Immature natural killer cell (primary cell): Measurements from ENCODE around the gene MYL9. TPM values are rescaled to one million over a fixed set of nuclear protein-coding genes. Genes with fewer than 3 reads are reported as not detected.
"Not testable (repeated sequence)": the region's sequence is repeated elsewhere in the genome, so short reads cannot be mapped to it uniquely, and the experiment has no call there.

ENCODE experiments used
- DNase-seq, 3 donors: peaks; one replicate each; pipeline ENCODE4 v3.0.0; 2022; ENCODE audit warnings: mixed read lengths in 1 of 3
- H3K27ac Mint-ChIP-seq, 6 donors: one replicate each; pipeline ENCODE4 v1.8.0; 2020; ENCODE audit warnings: mixed read lengths in 6 of 6, mild to moderate bottlenecking in 5 of 6, inconsistent platforms in 4 of 6, moderate library complexity in 3 of 6
- H3K27me3 Mint-ChIP-seq, 3 donors: one replicate each; pipeline ENCODE4 v1.8.0; 2020 to 2021; ENCODE audit warnings: low read depth in 3 of 3, mild to moderate bottlenecking in 3 of 3, mixed read lengths in 3 of 3, moderate library complexity in 3 of 3, inconsistent platforms in 1 of 3
- H3K36me3 Mint-ChIP-seq, 3 donors: one replicate each; pipeline ENCODE4 v1.8.0; 2020; ENCODE audit warnings: mixed read lengths in 3 of 3, inconsistent platforms in 2 of 3, mild to moderate bottlenecking in 2 of 3
- H3K4me1 Mint-ChIP-seq, 2 donors: one replicate each; pipeline ENCODE4 v1.8.0; 2020; ENCODE audit warnings: inconsistent platforms in 2 of 2, mild to moderate bottlenecking in 2 of 2, mixed read lengths in 2 of 2, moderate library complexity in 1 of 2
- H3K4me3 Mint-ChIP-seq, 5 donors: one replicate each; pipeline ENCODE4 v1.8.0; 2020; ENCODE audit warnings: mild to moderate bottlenecking in 5 of 5, mixed read lengths in 5 of 5, inconsistent platforms in 3 of 5, moderate library complexity in 3 of 5
- H3K9me3 Mint-ChIP-seq, 6 donors: one replicate each; pipeline ENCODE4 v1.8.0; 2020; ENCODE audit warnings: mild to moderate bottlenecking in 6 of 6, mixed read lengths in 6 of 6, inconsistent platforms in 4 of 6, moderate library complexity in 3 of 6
- polyA plus RNA-seq, 3 donors: library from polyadenylated mRNA; unstranded; fragments of 300-500 nt; fragmentation: Illumina TruSeq; gene quantifications; one replicate each; pipeline ENCODE4 v1.2.3, GENCODE V29; 2021

The MYL9 gene
- polyA plus RNA-seq, 3 donors from 2014 or later = 0.10 to 2.7 (median 0.48) TPM

DNA sequence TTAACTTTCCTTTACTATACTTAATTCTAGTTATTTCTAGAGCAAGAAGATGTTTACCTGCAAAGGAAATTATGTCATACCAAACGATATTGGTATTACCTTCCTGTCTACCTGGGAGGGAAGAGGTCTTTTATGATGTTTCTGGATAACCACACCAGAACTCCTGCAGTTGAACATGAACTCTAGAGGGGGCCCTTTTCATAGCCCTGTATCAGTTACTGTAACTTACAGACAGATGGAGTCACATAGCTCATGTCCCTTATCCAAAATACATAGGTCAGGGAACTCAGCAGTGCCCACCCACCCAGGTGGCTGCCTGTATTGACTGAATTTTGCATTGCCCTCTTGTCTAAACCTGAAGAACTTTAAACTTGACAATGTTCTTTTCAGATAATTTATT is 35.1 kb upstream of the MYL9 start:
- H3K36me3 Mint-ChIP-seq = peaks cover 12 to 19% (median 16%) of the 10 kb centered on the region in 3 donors
- no peak for DNase-seq
- peak overlapping the region in 3 of 6 donors; percentile 12 to 78 (median 47) for H3K27ac Mint-ChIP-seq
- H3K4me3 Mint-ChIP-seq = no peak overlapping the region
- H3K9me3 Mint-ChIP-seq = no peaks in the 10 kb centered on the region
- no peaks in the 10 kb centered on the region for H3K4me1 Mint-ChIP-seq
- H3K27me3 Mint-ChIP-seq = peaks cover 0 to 1% (median 0%) of the 10 kb centered on the region in 3 donors

DNA sequence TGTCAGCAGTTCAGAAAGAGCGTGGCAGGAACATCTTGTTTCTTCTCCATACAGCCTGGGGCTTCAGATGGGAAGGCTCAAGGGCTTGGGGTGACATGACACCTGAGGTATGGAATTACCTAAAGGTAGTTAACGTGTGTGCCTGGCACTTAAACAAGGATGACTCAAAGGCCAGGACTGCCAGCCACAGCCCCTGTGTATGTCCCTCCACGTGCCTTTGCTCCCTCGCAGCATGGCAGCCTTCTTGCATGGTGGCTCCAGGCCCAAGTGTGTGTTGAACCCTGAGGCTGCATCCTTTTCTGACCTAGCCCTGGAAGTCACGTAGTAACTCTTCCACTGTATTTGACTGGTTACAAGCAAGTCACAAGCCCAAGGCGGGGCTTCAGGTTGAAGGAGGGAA is 33.6 kb upstream of the MYL9 start:
- Mint-ChIP-seq H3K4me1 (no peaks in the 10 kb centered on the region), H3K27me3 (peaks cover 0 to 1% (median 0%) of the 10 kb centered on the region in 3 donors), H3K36me3 (peaks cover 17 to 22% (median 21%) of the 10 kb centered on the region in 3 donors), H3K4me3 (no peak overlapping the region), H3K27ac (no peak overlapping the region), H3K9me3 (no peaks in the 10 kb centered on the region)
- no peak for DNase-seq

DNA sequence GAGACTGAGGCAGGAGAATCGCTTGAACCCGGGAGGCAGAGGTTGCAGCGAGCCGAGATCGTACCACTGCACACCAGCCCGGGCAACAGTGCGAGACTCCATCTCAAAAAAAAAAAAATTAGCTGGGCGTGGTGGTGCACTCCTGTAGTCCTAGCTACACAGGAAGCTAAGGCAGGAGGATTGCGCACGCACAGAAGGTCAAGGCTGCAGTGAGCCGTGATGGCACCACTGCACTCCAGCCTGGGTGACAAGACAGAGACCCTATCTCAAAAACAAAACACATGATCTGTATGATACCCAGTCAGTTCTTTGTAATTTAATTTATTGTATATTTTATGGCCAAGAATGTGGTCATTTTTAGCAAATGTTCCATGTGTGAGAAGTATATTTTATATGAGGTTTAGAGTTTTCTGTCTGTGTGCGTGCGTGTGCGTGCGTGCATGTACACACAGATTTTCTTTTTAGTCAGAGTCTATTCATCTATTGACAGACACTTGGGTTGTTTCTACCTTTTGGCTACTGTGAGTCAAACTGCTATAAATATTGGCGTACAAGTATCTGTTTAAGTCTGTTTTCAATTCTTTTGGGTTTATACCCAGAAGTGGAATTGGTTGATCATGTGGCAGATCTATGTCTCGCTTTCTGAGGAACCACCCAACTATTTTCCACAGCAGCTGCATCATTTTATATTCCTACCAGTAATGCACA is 22.2 kb upstream of the MYL9 start:
- H3K9me3 Mint-ChIP-seq = no peaks in the 10 kb centered on the region
- H3K27me3 Mint-ChIP-seq = peaks cover 0 to 2% (median 0%) of the 10 kb centered on the region in 3 donors
- no peak overlapping the region for H3K4me3 Mint-ChIP-seq
- H3K27ac Mint-ChIP-seq = no peak overlapping the region
- peaks cover 0 to 2% of the 10 kb centered on the region in 2 donors for H3K4me1 Mint-ChIP-seq
- peaks cover 4 to 23% (median 12%) of the 10 kb centered on the region in 3 donors for H3K36me3 Mint-ChIP-seq
- no peak for DNase-seq

DNA sequence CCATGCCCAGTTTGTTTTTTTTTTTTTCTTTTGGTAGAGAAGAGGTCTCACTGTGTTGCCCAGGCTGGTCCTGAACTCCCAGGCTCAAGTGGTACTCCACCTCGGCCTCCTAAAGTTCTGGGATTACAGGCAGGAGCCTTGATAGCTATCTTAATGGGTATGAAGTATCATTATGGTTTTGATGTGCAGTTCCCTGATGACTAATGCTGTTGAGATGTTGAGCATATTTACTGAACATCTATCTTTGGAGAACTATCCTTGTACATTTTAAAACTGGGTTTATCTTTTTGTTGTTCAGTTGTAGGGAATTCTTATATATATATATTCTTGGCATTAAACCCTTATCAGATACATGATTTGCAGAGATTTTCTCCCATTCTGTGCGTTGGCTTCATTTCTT is 21.4 kb upstream of the MYL9 start:
- DNase-seq = no peak
- H3K27ac Mint-ChIP-seq = no peak overlapping the region
- H3K4me3 Mint-ChIP-seq = no peak overlapping the region
- H3K36me3 Mint-ChIP-seq = peaks cover 4 to 20% (median 12%) of the 10 kb centered on the region in 3 donors
- H3K4me1 Mint-ChIP-seq = peaks cover 0 to 2% of the 10 kb centered on the region in 2 donors
- no peaks in the 10 kb centered on the region for H3K9me3 Mint-ChIP-seq
- H3K27me3 Mint-ChIP-seq = peaks cover 0 to 2% (median 0%) of the 10 kb centered on the region in 3 donors

DNA sequence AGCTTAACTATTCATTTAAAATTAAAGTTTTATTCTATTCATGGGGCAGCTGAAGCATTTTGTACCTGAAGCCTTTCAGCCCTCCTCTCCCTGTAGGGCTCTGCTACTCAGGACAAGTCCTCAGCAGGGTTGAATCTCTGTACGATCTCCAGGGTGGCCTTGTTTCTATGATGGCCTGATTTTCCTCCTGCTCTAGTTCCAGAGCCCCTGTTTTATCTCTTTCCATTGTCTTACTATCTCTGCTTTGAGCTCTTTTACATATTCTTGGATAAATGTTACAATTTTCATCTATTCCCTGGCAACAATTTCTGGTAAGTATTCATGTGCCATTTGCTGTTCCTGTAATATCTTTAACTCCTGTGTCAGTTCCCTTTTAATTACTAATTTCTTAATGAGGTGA is 19.8 kb upstream of the MYL9 start:
- Mint-ChIP-seq H3K27me3 (no peaks in the 10 kb centered on the region), H3K4me3 (no peak overlapping the region), H3K4me1 (peaks cover 0 to 2% of the 10 kb centered on the region in 2 donors), H3K9me3 (no peaks in the 10 kb centered on the region), H3K27ac (peak overlapping the region in 3 of 6 donors; percentile 7 to 58 (median 13)), H3K36me3 (peaks cover 8 to 18% (median 11%) of the 10 kb centered on the region in 3 donors)
- DNase-seq = no peak

DNA sequence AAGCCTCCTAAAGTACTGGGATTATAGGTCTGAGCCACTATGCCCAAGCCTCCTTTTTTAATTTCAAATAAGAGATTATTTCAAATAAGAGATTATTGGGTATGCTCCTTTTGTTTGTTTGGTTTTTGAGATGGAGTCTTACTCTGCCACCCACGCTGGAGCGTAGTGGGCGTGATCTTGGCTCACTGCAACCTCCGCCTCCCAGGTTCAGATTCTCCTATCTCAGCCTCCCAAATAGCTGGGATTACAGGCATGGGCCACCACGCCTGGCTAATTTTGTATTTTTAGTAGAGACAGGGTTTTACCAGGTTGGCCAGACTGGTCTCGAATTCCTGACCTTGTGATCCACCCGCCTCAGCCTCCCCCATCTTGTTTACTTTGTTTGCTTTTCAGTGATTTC is 18.9 kb upstream of the MYL9 start:
- not testable (repeated sequence) for H3K27ac Mint-ChIP-seq, H3K4me3 Mint-ChIP-seq, H3K9me3 Mint-ChIP-seq, H3K27me3 Mint-ChIP-seq, DNase-seq, H3K4me1 Mint-ChIP-seq
- H3K36me3 Mint-ChIP-seq = peaks cover 12 to 26% (median 15%) of the 10 kb centered on the region in 3 donors

DNA sequence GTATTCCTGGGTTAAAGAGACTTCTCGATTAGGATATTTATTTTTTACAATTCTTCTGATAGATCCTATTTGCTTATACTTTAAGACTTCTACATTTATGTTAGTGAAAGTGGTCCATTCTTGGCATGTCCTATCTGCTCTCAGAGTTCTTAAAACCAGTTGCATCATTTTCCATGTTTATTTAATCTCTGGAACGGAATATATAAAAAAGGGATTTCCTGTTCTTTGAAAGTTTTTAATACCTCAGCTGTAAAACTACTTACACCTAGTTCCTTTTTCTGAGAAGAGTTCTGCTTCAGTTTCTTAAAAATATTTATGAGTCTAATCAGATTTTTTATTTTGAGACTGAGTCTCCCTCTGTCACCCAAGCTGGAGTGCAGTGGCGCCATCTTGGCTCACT is 18.0 kb upstream of the MYL9 start:
- Mint-ChIP-seq H3K27ac (peak overlapping the region in 1 of 6 donors; percentile 24), H3K4me1 (peaks cover 0 to 2% of the 10 kb centered on the region in 2 donors), H3K27me3 (no peaks in the 10 kb centered on the region), H3K36me3 (peaks cover 12 to 25% (median 16%) of the 10 kb centered on the region in 3 donors), H3K4me3 (no peak overlapping the region), H3K9me3 (no peaks in the 10 kb centered on the region)
- DNase-seq = no peak

DNA sequence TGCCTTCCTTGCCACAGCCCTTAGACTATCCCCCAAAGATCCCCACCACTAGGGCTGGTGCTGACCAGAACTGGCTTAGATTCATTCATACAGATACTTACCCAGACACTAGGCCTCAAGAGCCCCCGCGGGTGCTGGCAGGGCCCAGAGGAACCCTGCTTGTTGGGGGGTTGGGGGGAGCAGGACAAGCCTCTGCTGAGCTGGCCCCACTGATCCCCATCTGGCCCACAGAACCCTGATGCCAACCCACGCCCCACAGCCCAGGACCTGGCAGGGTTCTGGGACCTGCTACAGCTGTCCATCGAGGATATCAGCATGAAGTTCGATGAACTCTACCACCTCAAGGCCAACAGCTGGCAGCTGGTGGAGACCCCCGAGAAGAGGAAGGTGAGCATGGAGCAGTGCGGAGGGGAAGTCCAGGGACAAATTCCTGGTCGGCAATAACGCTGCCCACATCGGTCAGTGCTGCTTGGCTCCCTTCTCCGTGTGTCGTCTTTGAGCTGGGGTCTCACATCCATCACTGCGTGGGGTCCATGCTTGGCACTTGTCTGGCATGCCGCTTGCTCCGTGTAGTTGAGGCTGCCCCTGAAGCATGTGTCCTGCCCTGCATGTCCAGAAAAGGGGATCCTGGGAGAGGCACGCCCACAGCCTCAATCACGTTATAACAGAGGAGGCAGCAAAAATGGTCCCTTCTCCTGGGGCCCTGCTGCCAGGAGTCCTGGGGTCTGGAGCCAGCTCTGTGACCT is 15.5 kb upstream of the MYL9 start:
- Mint-ChIP-seq H3K4me3 (no peak overlapping the region), H3K4me1 (peaks cover 0 to 2% of the 10 kb centered on the region in 2 donors), H3K9me3 (no peaks in the 10 kb centered on the region), H3K27me3 (no peaks in the 10 kb centered on the region), H3K27ac (peak overlapping the region in 2 of 6 donors; percentile 3 to 19), H3K36me3 (peaks cover 12 to 17% (median 16%) of the 10 kb centered on the region in 3 donors)
- no peak for DNase-seq

DNA sequence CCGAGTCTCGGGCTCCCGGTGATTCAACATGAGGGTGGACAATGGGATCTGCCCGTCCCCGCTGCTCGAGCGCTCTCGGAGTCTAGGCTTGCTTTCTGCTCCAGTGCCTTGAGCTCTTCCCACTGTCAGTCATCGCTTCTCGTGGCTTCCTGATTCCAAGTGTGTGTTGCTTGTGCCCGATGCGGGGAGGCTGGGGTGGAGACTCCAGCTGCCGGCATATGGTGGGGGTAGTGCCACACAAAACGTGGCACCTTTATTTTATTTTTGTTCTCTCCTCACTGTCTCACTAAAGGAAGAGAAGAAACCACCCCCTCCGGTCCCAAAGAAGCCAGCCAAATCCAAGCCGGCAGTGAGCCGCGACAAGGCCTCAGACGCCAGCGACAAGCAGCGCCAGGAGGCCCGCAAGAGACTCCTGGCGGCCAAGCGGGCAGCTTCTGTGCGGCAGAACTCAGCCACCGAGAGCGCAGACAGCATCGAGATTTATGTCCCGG is 14.8 kb upstream of the MYL9 start:
- peaks cover 10 to 15% (median 15%) of the 10 kb centered on the region in 3 donors for H3K36me3 Mint-ChIP-seq
- H3K4me3 Mint-ChIP-seq = no peak overlapping the region
- no peaks in the 10 kb centered on the region for H3K9me3 Mint-ChIP-seq
- no peaks in the 10 kb centered on the region for H3K4me1 Mint-ChIP-seq
- no peaks in the 10 kb centered on the region for H3K27me3 Mint-ChIP-seq
- DNase-seq = no peak
- H3K27ac Mint-ChIP-seq = no peak overlapping the region

DNA sequence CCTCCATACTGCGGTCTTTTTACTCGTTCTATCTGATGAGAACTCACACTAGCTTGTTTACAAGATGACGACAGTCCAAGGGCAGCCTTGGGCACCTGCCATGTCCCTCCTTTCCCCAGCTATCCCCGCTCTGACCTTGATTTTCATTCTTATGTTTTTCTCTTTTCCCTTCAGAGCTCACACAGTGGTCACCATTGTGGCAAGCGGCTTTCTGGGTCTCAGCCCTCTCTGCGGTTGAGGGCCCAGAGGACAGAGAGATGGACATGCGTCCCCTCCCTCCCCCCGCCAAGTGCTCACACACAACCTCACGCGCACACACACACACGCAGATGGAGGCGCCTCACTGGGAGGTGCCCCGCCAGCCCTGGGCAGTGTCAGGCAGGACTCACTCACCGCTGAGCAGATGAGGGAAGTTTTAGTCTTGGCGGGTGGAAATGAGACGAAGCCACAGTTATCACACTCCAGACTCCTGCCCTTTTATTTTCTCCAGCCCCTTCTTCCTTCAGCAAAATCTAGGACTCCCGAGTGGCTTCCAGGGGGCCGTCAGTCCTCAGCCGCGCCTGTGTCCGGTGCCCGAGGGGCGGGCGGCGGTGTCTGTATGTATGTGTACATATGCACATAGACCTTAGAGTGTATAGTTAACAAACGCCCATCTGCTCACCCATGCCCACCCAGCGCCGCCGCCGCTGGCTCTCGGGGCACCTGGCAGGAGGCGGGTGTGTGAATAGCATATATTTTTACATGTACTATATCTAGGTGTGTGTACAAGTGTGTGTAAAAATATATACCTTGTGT is 13.8 kb upstream of the MYL9 start:
- no peak for DNase-seq
- Mint-ChIP-seq H3K4me1 (no peaks in the 10 kb centered on the region), H3K36me3 (peaks cover 8 to 15% (median 9%) of the 10 kb centered on the region in 3 donors), H3K9me3 (no peaks in the 10 kb centered on the region), H3K4me3 (no peak overlapping the region), H3K27me3 (no peaks in the 10 kb centered on the region), H3K27ac (peak overlapping the region in 2 of 6 donors; percentile 18 to 24)

DNA sequence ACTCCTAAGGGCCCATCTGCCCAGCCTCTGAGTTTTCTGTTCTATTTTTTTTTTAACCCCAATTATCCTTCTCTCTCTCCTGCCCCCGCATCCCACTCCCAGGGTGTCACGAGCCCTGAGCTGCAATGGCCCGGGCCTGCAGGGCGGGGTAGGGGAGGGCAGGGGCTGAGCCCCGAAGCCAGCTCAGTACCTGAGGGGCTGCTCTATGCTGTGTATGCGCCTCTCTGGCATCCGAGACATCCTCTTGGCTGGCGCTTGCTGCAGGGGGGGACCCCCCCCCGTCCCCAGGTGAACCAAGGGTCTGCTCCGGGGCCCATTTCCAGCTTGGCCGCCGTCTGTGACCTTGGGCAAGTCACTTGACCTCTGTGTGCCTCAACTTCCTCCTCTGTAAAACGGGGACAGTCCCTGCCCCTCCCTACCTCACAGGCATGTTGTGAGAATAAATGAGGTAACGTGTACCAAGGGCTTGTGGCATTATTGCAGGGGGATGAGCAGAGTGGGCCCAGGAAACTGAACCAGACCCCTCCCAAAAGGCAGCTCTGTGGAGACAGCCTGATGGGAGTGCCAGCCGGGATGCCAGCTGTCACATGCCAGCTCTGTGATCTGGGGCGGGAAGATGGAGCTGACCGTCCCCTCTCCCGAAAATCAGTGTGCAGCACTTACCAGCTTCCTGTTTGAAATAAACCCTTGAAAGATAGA is 13.0 kb upstream of the MYL9 start:
- Mint-ChIP-seq H3K27ac (no peak overlapping the region), H3K4me1 (no peaks in the 10 kb centered on the region), H3K9me3 (no peaks in the 10 kb centered on the region), H3K36me3 (peaks cover 8 to 15% (median 9%) of the 10 kb centered on the region in 3 donors), H3K27me3 (peaks cover 0 to 2% (median 0%) of the 10 kb centered on the region in 3 donors), H3K4me3 (no peak overlapping the region)
- no peak for DNase-seq

DNA sequence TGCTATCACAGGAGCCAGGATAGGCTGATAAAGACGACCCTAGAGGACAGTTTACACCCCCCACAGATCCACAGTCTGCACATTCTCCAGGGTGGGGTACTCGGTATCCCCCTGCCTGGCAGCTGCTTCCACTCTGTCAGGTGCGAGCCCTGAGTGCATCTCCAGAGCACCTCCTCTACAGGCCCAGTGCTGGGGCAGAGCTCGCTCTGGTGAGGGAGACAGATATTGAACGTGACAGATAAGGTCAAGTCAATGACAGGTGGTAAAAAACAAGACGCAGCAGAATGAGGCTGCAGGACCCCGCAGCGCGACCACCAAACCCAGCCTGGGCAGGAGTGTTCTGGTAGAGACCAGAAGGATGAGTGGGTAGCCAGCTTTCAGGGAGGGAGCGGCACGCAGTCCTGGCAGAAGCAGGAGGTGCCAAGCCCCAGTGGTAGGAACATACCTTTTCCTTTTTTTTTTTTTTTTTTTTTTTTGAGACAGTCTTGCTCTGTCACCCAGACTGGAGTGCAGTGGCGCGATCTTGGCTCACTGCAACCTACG is 12.4 kb upstream of the MYL9 start:
- Mint-ChIP-seq H3K9me3 (no peaks in the 10 kb centered on the region), H3K4me3 (no peak overlapping the region), H3K4me1 (no peaks in the 10 kb centered on the region), H3K27me3 (peaks cover 0 to 2% (median 0%) of the 10 kb centered on the region in 3 donors), H3K27ac (peak overlapping the region in 1 of 6 donors; percentile 26), H3K36me3 (peaks cover 8 to 15% (median 9%) of the 10 kb centered on the region in 3 donors)
- DNase-seq = no peak

DNA sequence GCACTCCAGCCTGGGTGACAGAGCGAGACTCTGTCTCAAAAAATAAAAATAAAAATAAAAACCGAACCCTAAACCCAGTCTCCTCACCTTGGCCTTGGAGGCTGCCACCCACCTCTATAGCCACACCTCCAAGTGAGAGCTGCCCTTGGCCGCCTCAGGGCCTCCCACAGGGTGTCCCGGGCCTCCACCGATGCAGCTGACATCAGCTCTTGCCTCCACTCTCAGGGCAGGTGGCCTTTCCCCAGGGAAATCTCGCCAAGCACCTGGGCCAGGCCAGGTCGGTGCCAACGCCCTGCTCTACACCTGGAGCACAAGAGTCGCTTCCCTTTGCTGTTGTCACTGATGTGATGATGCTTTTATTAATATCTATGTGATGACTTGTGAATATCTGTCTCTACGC is 8.9 kb upstream of the MYL9 start:
- Mint-ChIP-seq H3K9me3 (no peaks in the 10 kb centered on the region), H3K4me3 (no peak overlapping the region), H3K27ac (peak overlapping the region in 1 of 6 donors; percentile 55), H3K4me1 (no peaks in the 10 kb centered on the region), H3K36me3 (peaks cover 0 to 2% (median 1%) of the 10 kb centered on the region in 3 donors), H3K27me3 (peaks cover 0 to 5% (median 1%) of the 10 kb centered on the region in 3 donors)
- no peak for DNase-seq
